ENCODE results near the gene IDH3A. TPM values are rescaled to one million over a fixed set of nuclear protein-coding genes. Genes with fewer than 3 reads are reported as not detected.
A peak's percentile ranks its signal among the peaks of the same experiment; 100 is the strongest.

IDH3A gene
- total RNA-seq: 42.6 to 50.7 TPM (median 48.7 TPM) in 3 replicates
- long read RNA-seq, full-length matches to known transcripts: 49 of 63 reads
- long read RNA-seq, partial matches to known transcripts: 2 of 63 reads
- long read RNA-seq, other reads (novel, unspliced or antisense): 12 of 63 reads

DNA sequence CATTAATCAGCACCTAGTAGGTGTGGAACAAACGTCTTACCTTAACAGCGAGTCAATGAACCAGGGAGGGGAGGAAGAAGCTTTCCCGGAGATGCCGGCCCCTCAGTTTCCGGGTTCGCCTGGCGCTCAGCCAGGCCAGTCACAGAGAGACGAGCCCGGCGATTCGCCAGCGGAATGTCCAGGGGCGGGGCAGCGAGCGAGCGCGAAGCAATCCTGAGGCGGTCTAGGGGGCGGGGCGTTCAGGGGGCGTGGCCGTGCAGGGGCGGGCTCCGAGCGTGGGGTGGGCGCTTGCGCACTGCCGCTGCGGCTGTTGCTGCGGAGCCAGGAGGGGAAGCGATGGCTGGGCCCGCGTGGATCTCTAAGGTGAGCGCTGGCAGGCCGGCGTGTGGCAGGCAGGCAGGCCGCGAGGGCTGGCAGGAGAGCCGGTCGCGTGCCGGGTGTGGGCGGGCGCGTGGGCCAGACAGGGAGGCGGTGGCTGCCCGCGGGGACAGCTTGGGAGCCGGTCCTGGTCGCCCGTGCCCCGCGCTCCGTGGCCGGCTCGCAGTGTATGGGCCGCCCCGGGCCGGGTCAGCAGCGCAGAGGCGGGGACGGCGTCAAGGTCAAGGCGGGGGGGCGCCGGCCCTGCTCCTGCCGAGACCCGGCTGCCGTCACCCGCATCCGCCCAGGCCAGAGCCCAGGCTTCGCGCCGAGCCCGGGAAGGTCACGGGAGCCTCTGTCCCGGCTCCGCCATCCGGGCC, at the start of gene IDH3A:
IDH3A (plus strand) TSS at position 295 of the 737 bp plus-strand sequence; CDS start at position 337, 42 bp downstream.
- no peaks in the 10 kb centered on the region for H3K9me3 Mint-ChIP-seq (ENCODE audit: low read depth)
- peak; percentile 99 for DNase-seq (ENCODE audit: low spot score)
- H3K36me3 Mint-ChIP-seq (ENCODE audit: low read depth): no peaks in the 10 kb centered on the region
- TF ChIP-seq, protein P1, sequence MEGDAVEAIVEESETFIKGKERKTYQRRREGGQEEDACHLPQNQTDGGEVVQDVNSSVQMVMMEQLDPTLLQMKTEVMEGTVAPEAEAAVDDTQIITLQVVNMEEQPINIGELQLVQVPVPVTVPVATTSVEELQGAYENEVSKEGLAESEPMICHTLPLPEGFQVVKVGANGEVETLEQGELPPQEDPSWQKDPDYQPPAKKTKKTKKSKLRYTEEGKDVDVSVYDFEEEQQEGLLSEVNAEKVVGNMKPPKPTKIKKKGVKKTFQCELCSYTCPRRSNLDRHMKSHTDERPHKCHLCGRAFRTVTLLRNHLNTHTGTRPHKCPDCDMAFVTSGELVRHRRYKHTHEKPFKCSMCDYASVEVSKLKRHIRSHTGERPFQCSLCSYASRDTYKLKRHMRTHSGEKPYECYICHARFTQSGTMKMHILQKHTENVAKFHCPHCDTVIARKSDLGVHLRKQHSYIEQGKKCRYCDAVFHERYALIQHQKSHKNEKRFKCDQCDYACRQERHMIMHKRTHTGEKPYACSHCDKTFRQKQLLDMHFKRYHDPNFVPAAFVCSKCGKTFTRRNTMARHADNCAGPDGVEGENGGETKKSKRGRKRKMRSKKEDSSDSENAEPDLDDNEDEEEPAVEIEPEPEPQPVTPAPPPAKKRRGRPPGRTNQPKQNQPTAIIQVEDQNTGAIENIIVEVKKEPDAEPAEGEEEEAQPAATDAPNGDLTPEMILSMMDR (IDR thresholded peaks at IDR 0.05): no peak
- H3K4me3 Mint-ChIP-seq (ENCODE audit: unreplicated experiment): peak within 1 kb of the TSS; percentile 85
- peaks cover 25% of the 10 kb centered on the region for H3K4me1 Mint-ChIP-seq (ENCODE audit: low read depth)
- H3K27me3 Mint-ChIP-seq (ENCODE audit: low read depth): no peaks in the 10 kb centered on the region
- H3K27ac Mint-ChIP-seq (ENCODE audit: unreplicated experiment): peak within 1 kb of the TSS; percentile 87

DNA sequence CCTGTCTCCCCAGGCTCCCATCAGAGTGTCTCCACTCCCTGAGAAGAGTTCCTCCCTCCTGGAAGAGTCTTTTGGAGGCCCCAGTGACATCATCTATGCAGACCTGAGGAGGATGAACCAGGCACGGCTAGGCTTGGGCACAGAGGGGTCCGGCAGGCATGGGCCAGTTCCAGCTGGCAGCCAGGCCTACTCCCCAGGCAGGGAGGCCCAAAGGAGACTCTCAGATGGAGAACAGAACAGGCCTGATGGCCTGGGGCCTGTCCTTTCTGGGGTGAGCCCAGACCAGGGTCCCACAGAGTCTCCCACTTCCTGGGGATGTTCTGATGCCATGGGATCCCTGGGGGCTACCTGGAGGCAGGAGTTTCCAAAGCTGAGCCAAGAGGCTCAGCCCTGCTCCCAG, 48.3 kb upstream of the IDH3A start:
- Mint-ChIP-seq H3K4me3 (ENCODE audit: unreplicated experiment) (no peak overlapping the region), H3K36me3 (ENCODE audit: low read depth) (peaks cover 5% of the 10 kb centered on the region), H3K9me3 (ENCODE audit: low read depth) (no peaks in the 10 kb centered on the region), H3K4me1 (ENCODE audit: low read depth) (peaks cover 2% of the 10 kb centered on the region), H3K27ac (ENCODE audit: unreplicated experiment) (no peak overlapping the region), H3K27me3 (ENCODE audit: low read depth) (no peaks in the 10 kb centered on the region)
- TF ChIP-seq, protein P1 (IDR thresholded peaks at IDR 0.05): no peak
- DNase-seq (ENCODE audit: low spot score): peak; percentile 61

DNA sequence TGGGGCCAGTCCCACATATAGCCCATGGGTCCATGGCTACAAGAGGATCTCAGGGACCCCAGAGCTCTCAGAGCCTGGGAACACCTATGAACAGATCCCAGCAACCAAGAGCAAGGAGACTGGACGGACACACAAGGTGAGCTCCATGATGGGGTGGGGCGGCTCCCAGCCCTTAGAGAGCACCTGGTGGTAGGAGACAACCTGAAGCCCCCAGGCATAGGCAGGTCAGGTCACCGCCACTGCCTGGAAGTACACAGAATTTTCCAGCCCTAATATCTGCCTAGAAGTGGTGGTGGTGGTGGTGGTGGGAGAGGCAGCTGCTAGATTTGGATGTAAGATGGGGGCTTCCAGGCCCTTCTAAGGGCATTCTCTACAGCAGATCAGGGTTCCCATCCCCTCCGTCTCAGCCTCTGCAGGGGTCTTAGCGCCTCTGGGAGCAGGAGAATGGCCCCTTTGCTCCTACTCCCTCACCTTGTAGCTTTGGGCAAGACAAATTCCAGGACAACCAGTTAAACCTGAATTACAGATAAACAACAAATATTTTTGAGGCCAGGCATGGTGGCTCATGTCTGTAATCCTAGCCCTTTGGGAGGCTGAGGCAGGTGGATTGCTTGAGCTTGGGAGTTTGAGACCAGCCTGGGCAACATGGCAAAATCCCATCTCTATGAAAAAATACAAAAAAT, 47.6 kb upstream of the IDH3A start:
- TF ChIP-seq, protein P1 (IDR thresholded peaks at IDR 0.05): no peak
- Mint-ChIP-seq H3K27me3 (ENCODE audit: low read depth) (no peaks in the 10 kb centered on the region), H3K27ac (ENCODE audit: unreplicated experiment) (no peak overlapping the region), H3K36me3 (ENCODE audit: low read depth) (peaks cover 5% of the 10 kb centered on the region), H3K4me3 (ENCODE audit: unreplicated experiment) (no peak overlapping the region), H3K4me1 (ENCODE audit: low read depth) (peaks cover 2% of the 10 kb centered on the region), H3K9me3 (ENCODE audit: low read depth) (no peaks in the 10 kb centered on the region)
- peak; percentile 47 for DNase-seq (ENCODE audit: low spot score)

DNA sequence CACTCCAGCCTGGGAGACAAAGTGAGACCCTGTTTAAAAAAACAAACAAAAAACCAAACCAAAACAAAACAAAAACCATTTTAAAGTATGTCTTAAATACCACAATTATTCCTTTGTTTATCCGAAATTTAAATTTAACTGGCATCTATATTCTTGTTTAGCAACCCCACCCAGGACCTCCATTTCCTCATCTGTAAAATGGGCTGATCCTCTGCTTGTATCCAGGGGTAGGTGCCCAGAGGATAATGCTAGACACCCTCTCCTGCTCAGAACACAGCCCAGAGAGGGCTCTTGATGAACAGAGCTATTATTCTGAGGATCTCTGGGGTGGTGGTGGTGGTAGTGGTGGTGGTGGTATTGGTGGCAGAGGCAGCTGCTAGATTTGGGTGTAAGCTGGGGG, 47.0 kb upstream of the IDH3A start:
- Mint-ChIP-seq H3K27me3 (ENCODE audit: low read depth) (no peaks in the 10 kb centered on the region), H3K9me3 (ENCODE audit: low read depth) (no peaks in the 10 kb centered on the region), H3K4me3 (ENCODE audit: unreplicated experiment) (no peak overlapping the region), H3K36me3 (ENCODE audit: low read depth) (peaks cover 3% of the 10 kb centered on the region), H3K4me1 (ENCODE audit: low read depth) (peaks cover 2% of the 10 kb centered on the region), H3K27ac (ENCODE audit: unreplicated experiment) (no peak overlapping the region)
- no peak for DNase-seq (ENCODE audit: low spot score)
- TF ChIP-seq, protein P1 (IDR thresholded peaks at IDR 0.05): no peak

DNA sequence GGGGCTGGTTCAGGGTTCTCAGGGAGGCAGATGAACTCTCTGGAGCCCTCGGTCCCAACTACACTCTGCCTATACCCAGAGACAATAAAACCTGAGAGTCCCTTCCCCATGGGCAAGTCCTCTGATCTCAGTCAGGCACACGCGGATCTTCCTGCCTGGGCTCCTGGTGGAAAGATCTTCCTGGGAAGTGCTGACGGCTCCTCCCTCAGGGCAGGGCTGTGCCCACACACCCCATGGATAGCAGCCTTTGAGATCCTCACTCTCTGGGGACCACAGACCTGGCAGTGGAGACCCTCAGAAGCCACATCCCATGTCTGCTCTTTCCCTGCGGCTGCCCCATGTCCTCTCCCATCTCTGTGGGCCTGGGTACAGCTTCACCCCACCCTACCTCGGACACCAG, 46.4 kb upstream of the IDH3A start:
- Mint-ChIP-seq H3K27ac (ENCODE audit: unreplicated experiment) (no peak overlapping the region), H3K9me3 (ENCODE audit: low read depth) (no peaks in the 10 kb centered on the region), H3K4me3 (ENCODE audit: unreplicated experiment) (no peak overlapping the region), H3K4me1 (ENCODE audit: low read depth) (peaks cover 2% of the 10 kb centered on the region), H3K36me3 (ENCODE audit: low read depth) (peaks cover 2% of the 10 kb centered on the region), H3K27me3 (ENCODE audit: low read depth) (no peaks in the 10 kb centered on the region)
- peak; percentile 59 for DNase-seq (ENCODE audit: low spot score)
- TF ChIP-seq, protein P1 (IDR thresholded peaks at IDR 0.05): no peak

Data from chondrocyte (in vitro differentiated cells).